WI38 (cell line): ENCODE data around the gene CRYAB.
A peak's percentile ranks its signal among the peaks of the same experiment; 100 is the strongest.

ENCODE experiments used
- H3K4me3 ChIP-seq: 2 replicates; pipeline ENCODE4 v1.5.1; 2011; ENCODE audit warnings: low read depth, mild to moderate bottlenecking, control low read depth, low read length
- TF ChIP-seq, protein P1 (sequence below): IDR thresholded peaks from 2 replicates; pipeline ENCODE4 v1.5.1; 2012; ENCODE audit warnings: low read depth, mild to moderate bottlenecking, control low read depth, low read length

Gene CRYAB

DNA sequence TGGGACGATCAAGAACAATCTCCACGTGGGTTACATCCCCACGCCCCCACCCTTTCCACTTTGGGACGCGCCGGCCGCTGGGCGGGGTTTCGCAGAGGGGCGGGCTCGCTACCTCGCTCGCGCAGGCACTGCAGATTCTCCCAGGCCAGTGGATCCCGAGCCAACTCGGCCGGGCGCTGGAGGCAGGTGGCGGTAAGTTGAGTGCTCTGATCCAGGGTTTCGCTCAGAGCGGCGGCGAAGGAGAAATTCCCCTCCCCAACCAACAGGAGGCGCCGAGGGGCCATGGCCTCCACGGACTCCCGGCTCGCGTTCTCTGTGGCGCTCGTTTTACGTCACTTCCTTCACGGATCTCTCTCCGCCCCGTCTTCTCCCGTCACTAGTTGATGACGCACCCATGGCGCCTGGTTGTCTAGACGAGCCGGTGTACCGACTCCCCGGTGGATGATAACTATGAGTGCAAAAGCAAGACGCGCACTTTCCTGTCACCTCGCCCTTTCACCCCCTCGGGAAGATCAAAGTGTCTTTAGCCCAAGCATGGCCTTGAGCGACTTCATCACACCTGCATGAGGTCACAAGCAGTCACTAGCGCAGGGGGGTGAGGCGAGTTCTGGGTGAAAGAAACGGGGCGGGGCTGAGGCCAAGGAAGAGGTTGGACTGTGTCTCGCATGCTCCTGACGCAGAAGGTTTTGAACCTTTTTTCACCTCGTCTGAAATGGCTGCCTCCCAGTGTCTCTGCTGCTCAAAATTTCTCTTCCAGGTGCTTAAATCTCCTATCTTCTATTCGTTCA is 32.5 kb downstream of the CRYAB start, which contains the start of the genes CFAP68 and FDXACB1:
CFAP68 (plus strand) TSS at position 693 of the 788 bp plus-strand sequence; CDS start at position 713, 20 bp downstream.
FDXACB1 (minus strand) TSS at position 317 of the 788 bp plus-strand sequence; CDS start at position 284, 33 bp downstream.
- TF ChIP-seq, protein P1, sequence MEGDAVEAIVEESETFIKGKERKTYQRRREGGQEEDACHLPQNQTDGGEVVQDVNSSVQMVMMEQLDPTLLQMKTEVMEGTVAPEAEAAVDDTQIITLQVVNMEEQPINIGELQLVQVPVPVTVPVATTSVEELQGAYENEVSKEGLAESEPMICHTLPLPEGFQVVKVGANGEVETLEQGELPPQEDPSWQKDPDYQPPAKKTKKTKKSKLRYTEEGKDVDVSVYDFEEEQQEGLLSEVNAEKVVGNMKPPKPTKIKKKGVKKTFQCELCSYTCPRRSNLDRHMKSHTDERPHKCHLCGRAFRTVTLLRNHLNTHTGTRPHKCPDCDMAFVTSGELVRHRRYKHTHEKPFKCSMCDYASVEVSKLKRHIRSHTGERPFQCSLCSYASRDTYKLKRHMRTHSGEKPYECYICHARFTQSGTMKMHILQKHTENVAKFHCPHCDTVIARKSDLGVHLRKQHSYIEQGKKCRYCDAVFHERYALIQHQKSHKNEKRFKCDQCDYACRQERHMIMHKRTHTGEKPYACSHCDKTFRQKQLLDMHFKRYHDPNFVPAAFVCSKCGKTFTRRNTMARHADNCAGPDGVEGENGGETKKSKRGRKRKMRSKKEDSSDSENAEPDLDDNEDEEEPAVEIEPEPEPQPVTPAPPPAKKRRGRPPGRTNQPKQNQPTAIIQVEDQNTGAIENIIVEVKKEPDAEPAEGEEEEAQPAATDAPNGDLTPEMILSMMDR: peak; percentile 98
- peak within 1 kb of the TSS; percentile 80 for H3K4me3 ChIP-seq

DNA sequence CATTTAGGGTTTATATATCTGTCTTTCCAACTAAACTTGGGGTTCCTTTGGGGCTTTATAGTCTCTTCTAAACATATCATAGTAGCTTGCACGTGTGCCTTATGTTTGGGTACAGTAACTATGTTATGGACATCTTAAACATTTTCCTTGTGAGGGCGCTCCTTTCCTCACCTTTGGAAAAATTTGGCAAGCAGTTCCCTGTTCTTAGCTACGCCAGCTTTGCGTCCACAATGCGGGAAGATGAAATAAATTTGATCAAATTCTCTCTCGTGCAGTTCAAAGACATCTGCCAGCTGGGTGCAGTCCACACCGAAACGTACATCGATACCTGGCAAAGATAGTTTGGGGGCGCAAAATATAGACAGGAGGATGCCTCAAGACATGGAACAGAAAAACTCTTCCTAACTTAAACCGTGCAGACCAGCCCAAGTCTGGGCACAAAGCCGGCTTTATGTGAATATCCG is 33.2 kb downstream of the CRYAB start:
- TF ChIP-seq, protein P1: no peak
- peak overlapping the region; percentile 80 for H3K4me3 ChIP-seq

DNA sequence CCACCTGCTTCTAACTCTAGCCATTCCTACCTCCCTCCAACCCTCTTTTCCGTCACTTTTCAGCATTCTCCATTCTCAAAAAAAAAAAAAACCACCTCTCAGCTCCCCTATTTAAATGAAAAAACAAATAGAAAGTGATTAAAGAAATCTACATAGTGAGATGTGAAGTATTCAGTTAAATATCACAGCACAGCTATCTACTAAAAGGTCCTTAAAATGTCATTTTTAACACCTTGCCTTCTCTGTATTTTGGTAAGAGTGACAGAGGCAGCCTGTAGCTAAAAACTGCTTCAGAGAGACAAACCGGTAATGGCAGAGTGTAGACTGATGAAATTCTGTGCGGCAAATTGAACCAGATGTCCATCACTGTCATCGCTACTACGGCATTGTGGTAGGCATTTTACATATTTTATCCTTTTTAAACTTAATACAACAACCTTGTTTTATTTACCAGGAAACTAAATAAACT is 39.8 kb downstream of the CRYAB start:
- H3K4me3 ChIP-seq: peak overlapping the region; percentile 87
- TF ChIP-seq, protein P1: no peak

DNA sequence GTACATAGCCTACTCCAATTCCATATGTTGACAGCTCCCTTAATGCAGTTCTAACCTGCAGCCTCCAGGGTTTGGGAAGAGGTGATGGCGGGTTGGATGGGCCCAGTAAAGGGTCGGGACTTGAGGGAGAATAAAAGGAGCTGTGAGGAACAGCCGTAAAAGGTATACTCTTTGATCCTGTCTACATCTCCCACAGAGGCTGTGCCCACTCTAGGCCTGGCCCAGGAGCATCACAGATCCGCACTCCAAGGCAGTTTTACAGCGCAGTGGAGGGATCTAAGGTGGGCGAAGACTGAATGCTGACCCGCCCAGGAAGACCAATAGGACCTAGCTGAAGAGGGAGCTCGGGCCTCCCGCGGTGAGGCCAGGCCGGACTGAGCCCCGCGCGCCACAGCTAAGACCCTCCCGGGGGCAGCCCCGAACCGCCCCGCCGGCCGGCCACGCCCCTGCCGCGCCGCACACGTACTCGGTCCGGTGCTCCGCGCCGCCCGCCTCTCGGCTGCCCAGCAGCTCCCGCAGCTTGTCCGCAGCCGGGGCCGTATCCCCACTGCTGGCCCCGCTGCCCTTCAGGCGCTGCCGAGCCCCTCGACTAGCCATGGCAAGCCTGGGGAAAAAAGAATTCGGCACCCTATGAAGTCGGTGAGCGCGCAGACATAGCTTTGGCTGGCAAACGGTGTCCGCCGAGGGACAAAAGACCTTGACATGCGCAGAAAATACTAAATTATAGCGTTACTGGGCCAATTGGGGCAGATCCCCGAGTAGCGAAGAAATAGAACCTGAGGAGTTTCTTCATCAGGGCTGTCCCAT is 40.5 kb downstream of the CRYAB start, which contains the start of gene ALG9:
ALG9 (minus strand) TSS at position 696 of the 807 bp plus-strand sequence; CDS start at position 597, 99 bp downstream.
- TF ChIP-seq, protein P1: 0 out of 2 replicates have a peak, but pooled peaks have one; percentile 6
- peak within 1 kb of the TSS; percentile 87 for H3K4me3 ChIP-seq

DNA sequence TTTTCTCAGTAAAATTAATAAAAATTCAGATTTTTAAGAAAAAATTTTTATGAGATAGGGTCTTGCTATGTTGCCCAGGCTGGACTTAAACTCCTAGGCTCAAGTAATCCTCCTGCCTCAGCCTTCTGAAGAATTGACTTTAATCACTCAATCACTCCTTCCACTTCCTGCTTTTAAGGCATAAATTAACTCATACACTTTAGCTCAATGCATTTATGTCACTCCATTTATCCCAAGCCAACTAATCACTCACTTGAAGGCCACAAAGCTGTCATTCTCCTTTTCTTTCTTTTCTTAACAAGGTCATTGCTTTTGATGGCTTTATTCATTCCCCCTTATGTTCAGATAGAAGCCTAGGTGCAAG is 41.1 kb downstream of the CRYAB start:
- H3K4me3 ChIP-seq: peak overlapping the region; percentile 87
- TF ChIP-seq, protein P1: no peak

DNA sequence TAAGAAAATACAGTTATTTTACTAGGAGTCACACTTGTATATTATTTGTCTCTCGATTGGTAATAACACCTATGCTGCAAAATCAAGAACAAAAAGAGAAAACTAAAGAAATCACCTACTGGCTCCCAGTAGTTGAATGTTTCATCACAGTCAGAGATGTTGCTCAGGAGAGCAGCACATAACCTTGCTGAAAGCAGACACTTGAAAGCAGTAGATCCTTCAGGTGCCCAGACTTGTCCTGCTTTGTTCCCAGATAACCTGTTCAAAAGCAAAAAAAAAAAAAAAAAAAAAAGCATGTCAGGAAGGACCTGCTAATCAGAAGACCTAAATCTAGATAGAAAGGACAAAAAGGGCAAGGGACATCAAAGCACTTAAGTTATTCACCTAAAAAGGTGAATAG is 41.5 kb downstream of the CRYAB start:
- no peak overlapping the region for H3K4me3 ChIP-seq
- TF ChIP-seq, protein P1: no peak

DNA sequence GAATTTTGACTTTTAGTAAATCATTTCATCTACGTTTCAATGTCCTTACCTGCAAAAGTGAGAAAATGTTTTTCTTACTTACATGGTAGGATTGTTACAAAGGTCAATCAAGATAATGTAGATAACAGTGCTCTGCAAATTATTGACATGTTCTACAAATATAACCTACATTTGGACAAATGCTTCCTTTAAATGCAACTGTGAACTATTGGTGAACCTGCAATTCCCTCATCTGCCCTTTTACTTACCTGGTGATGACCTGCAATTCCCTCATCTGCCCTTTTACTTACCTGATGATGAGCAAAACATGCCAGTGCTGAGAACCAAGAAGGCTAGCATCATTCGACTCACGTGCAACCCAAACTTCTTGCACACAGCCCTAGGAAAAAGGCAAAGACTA is 51.3 kb downstream of the CRYAB start:
- TF ChIP-seq, protein P1: no peak
- no peak overlapping the region for H3K4me3 ChIP-seq
